ENCODE measurements around the gene CCDC188.

Gene CCDC188

DNA sequence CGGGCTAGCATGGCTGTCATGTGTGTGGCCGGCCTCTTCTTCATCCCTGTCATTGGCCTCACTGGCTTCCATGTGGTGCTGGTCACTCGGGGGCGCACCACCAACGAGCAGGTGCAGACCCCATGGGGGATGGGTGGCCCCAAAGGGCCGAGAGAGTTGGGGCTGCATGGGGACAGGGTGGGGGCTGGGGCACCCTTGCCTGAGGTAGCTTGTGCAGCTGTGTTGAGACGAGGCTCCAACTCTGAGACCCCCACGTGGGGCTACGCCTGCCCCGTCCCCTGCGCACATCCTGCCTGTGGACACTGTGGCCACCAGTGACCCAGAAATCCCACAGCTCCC lies 10.8 kb downstream of the CCDC188 start:
- TF ChIP-seq, protein P1, sequence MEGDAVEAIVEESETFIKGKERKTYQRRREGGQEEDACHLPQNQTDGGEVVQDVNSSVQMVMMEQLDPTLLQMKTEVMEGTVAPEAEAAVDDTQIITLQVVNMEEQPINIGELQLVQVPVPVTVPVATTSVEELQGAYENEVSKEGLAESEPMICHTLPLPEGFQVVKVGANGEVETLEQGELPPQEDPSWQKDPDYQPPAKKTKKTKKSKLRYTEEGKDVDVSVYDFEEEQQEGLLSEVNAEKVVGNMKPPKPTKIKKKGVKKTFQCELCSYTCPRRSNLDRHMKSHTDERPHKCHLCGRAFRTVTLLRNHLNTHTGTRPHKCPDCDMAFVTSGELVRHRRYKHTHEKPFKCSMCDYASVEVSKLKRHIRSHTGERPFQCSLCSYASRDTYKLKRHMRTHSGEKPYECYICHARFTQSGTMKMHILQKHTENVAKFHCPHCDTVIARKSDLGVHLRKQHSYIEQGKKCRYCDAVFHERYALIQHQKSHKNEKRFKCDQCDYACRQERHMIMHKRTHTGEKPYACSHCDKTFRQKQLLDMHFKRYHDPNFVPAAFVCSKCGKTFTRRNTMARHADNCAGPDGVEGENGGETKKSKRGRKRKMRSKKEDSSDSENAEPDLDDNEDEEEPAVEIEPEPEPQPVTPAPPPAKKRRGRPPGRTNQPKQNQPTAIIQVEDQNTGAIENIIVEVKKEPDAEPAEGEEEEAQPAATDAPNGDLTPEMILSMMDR (IDR thresholded peaks at IDR 0.05; ENCODE audit: low read depth, low read length) = no peak
- peaks cover 26% of the 10 kb centered on the region for H3K36me3 ChIP-seq
- peaks cover 33% of the 10 kb centered on the region for H3K4me1 ChIP-seq
- H3K4me3 ChIP-seq (ENCODE audit: low read depth, low read length) = no peak overlapping the region
- DNase-seq = no peak
- no peaks in the 10 kb centered on the region for H3K9me3 ChIP-seq
- H3K27me3 ChIP-seq = no peaks in the 10 kb centered on the region

DNA sequence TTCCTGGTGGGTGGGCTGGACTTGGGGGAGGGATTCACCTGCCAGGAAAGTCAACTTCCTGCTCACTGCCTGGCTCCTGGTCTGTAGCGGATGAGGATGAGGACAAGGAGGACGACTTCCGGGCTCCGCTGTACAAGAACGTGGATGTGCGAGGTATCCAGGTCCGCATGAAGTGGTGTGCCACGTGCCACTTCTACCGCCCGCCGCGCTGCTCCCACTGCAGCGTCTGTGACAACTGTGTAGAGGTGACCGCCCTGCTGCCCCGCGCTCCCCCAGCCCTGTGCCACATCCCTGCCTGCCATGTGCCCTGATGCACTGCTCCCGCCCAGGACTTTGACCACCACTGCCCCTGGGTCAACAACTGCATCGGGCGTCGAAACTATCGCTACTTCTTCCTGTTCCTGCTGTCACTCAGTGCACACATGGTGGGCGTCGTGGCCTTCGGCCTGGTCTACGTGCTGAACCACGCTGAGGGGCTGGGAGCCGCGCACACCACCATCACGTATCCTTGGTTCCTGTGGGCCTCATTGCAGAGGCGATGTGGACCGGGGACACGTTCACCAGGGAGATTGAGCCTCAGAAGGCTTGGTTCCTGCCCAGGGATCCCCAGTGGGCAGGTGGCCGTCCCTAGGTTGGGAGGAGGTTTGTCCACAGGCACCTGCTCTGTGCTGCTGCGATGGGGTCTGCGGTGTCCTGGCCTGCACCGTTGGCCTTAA lies 11.3 kb downstream of the CCDC188 start:
- Histone ChIP-seq H3K4me3 (ENCODE audit: low read depth, low read length) (no peak overlapping the region), H3K36me3 (peaks cover 25% of the 10 kb centered on the region), H3K4me1 (peaks cover 35% of the 10 kb centered on the region), H3K9me3 (no peaks in the 10 kb centered on the region), H3K27me3 (no peaks in the 10 kb centered on the region)
- TF ChIP-seq, protein P1 (IDR thresholded peaks at IDR 0.05; ENCODE audit: low read depth, low read length) = no peak
- no peak for DNase-seq

DNA sequence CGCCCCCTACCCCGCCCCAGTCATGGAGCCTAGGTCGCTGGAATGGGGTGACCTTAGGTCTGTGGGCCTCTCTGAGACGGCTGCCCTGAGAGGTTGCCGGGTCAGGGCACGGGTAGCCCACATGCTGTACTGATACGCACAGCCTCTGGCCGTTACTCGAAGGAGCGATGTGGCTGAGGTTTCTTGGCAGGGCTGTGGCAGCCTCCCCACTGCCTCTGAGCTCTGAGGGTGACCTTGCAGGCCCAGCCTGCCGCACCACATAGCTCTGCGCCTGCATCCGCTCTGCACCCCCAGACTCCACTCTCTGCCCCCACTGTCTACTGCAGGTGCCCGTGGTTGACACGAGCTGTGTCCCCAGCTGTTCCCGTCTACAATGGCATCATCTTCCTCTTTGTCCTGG lies 12.0 kb downstream of the CCDC188 start:
- H3K4me3 ChIP-seq (ENCODE audit: low read depth, low read length) = no peak overlapping the region
- H3K36me3 ChIP-seq = peaks cover 25% of the 10 kb centered on the region
- no peak for DNase-seq
- H3K9me3 ChIP-seq = no peaks in the 10 kb centered on the region
- peaks cover 35% of the 10 kb centered on the region for H3K4me1 ChIP-seq
- no peaks in the 10 kb centered on the region for H3K27me3 ChIP-seq
- TF ChIP-seq, protein P1 (IDR thresholded peaks at IDR 0.05; ENCODE audit: low read depth, low read length) = no peak

DNA sequence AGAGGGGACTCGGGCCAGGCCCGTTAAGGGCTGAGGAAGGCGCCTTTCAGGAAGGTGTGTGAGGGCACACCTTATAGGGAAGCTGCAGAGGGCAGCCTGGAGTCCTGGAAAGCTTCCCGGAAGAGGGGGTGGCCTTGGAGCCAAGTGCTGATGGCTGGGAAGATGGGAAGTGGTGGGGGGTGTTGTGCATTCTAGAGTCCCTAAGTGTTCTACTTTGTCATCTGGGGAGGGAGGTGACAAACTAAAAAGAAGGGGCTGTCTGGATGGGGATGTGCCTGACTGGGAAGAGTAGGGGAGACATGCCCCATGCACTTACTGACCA lies 12.5 kb downstream of the CCDC188 start:
- Histone ChIP-seq H3K9me3 (no peaks in the 10 kb centered on the region), H3K4me1 (peaks cover 35% of the 10 kb centered on the region), H3K4me3 (ENCODE audit: low read depth, low read length) (no peak overlapping the region), H3K27me3 (no peaks in the 10 kb centered on the region), H3K36me3 (peaks cover 25% of the 10 kb centered on the region)
- TF ChIP-seq, protein P1 (IDR thresholded peaks at IDR 0.05; ENCODE audit: low read depth, low read length) = no peak
- no peak for DNase-seq

DNA sequence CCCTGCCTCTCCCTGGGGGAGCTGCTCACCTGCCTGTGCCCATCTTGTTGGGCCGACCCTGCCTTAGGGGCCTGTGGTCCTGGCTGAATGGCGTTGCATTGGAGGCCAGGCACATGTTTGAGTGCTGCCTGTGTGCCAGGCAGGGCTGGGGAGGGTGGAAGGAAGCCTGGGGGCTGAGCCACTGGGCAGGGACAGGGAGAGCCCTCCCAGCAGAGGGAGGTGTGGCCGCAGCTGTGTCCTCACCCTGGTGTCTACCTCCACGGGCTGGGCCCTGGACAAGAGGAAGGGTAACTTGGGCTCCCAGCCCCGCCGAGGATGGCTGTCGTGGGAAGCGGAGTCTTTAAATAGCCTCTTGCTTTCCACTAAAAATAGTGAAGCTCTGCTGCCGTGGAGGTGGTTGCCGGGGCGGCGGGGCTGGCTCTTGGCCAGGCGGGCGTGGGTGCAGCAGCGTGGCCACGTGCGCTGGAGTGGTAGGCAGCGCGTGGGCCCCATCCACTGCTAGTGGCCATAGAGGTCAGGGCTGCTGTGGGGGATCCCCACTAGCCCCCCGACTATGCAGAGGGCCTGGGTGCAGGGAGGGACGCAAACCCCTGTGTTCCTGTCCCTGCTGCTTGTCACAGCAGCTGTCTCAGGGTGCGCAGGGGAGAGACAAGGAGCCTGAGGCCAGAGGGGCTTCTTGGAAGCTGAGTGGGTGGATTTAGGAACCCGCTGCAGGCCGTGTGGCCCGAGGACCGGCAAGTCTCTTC lies 13.0 kb downstream of the CCDC188 start:
- H3K36me3 ChIP-seq = peaks cover 22% of the 10 kb centered on the region
- no peak for DNase-seq
- peaks cover 35% of the 10 kb centered on the region for H3K4me1 ChIP-seq
- H3K27me3 ChIP-seq = no peaks in the 10 kb centered on the region
- H3K4me3 ChIP-seq (ENCODE audit: low read depth, low read length) = no peak overlapping the region
- H3K9me3 ChIP-seq = no peaks in the 10 kb centered on the region
- TF ChIP-seq, protein P1 (IDR thresholded peaks at IDR 0.05; ENCODE audit: low read depth, low read length) = no peak

DNA sequence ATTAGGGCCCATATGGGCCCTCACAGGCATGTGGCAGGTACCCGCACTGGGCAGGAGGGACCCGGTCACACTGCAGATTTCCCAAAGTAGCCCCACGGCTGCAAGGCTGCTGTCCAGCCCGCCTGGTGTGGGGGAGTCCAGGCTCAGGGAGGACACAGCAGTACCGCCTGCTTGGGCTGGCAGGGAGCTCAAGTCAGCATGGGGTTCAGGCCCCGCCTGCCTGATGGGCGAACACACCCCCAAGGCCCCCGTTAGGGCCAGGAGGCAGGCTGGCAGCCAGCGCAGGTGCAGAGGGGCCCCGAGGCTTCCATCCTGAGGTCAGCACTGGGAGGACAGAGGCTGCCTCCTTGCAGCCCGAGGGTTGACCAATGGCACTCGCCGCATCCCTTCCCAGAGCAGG lies 13.7 kb downstream of the CCDC188 start:
- Histone ChIP-seq H3K4me1 (peaks cover 35% of the 10 kb centered on the region), H3K36me3 (peaks cover 22% of the 10 kb centered on the region), H3K27me3 (no peaks in the 10 kb centered on the region), H3K9me3 (no peaks in the 10 kb centered on the region), H3K4me3 (ENCODE audit: low read depth, low read length) (no peak overlapping the region)
- TF ChIP-seq, protein P1 (IDR thresholded peaks at IDR 0.05; ENCODE audit: low read depth, low read length) = no peak
- DNase-seq = no peak
